GM18526 (cell line): ENCODE results near the gene WFDC9.

Experiments used
- POLR2A ChIP-seq: IDR thresholded peaks from 3 replicates; pipeline ENCODE4 v1.6.1; 2011; ENCODE audit not compliant: insufficient read length; ENCODE audit errors: extremely low read depth

The WFDC9 gene

DNA sequence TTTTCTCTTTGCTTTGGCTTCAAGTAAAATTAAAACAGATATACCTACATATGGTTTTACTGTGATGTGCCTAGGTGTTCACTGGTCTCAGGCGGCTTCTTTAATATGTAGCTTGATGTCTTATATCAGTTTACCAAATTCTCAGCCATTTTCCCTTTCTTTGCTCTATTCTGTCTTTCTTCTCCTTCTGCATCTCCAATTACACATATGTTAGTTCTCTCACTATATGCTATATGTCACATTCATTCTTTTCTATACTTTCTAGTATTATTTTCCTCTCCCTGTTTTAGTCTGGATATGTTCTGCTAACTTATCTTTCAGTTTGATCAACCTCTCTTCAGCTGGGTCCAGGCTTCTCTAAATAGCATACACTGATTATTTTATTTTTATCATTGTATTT lies 37.6 kb downstream of the WFDC9 start:
- TF ChIP-seq POLR2A: no peak

DNA sequence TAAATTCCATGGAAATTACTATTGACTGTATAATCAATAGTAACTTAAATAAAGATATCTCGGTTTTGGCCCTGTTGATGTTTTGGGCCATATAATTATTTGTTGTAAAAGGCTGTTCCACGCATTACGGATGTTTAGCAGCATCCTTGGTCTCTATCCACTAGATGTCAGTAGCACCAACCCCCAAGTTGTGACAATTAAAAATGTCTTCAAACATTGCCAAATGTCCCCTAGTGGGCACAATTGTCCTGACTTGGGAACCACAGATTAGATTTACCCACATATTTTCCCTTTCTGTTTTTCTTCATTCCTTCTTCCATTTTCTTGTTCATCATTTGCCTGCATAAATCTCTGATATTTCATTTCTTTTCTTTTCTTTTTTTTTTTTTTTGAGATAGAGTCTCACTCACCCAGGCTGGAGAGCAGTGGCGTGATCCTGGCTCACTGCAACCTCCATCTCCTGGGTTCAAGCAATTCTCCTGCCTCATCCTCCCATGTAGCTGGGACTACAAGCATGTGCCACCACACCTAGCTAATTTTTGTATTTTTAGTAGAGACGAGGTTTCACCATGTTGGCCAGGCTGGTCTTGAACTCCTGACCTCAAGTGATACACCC lies 38.4 kb downstream of the WFDC9 start:
- TF ChIP-seq POLR2A: no peak

DNA sequence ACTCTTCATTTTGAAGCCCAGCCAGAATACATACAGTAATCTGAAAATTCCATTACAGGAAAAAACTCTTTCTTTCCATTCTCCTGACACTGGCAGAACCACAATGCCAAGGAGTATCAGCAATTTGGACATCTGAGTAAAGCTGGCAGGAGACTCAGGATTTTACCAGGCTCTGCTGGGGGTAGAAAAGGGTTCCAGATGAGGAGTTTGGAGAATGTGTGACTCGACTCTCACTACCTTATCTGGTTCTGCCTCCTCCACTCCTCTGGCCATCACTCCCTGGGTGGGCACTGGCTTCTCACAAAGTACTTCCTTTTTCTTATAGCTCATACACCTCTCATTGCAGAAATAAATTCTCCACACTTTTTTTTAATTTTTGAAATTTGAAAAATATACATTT lies 41.4 kb downstream of the WFDC9 start:
- TF ChIP-seq POLR2A: no peak

DNA sequence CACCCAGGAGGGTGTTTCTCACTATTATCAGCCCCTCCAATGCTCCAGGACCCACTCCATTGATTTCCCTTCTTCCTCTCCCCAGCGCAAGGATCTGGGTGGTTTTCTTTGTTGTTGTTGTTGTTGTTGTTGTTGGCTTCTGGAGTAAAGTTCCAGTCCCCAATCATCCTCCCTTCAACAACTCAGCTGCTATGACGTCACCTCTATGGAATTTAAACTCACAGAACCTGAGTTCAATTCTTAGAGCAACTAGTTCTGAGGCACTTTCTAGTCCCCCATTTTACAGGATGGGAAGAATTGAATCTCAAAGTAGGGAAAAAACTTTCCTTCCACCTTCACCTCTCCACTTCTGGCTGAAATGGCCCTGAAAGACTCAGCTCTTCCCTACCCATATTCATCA lies 42.3 kb downstream of the WFDC9 start:
- no peak for TF ChIP-seq POLR2A

DNA sequence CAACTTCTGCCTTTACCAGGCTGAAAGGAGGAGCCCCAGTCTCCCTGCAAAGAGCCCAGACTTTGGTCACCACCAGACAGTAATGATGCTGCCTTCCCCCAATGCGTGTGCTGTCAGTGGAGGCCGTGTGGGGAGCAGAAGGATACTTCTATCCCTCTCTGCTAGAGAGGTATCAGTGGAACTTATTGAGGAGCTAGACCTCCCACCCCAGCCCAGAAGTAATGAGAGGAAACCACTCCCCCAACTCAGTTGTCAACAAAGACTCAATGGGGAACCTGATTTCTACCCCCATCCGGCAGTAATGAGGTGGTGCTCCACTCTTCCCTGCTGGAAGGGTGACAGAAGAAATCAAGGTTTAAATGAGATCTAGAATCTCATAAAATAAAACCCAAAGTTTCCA lies 47.6 kb downstream of the WFDC9 start:
- TF ChIP-seq POLR2A: no peak

DNA sequence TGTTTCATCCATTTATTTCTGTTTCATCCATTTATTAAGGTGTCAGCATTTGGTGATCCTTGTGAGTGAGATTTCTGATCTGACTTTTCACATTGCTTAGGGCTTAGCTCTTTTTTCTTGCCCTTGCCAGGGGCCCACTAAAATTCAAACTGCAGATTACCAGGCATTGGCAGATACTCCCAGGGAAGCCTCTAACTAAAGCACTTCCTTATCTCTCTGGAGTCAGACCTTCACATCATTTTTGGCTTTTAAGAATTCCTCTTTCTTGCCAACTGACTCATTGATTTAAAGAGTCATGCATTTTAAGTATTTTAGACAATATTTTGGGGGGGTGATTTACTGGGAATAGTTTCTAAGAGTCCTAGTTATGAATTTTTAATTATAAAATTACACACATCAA lies 49.4 kb downstream of the WFDC9 start:
- no peak for TF ChIP-seq POLR2A

DNA sequence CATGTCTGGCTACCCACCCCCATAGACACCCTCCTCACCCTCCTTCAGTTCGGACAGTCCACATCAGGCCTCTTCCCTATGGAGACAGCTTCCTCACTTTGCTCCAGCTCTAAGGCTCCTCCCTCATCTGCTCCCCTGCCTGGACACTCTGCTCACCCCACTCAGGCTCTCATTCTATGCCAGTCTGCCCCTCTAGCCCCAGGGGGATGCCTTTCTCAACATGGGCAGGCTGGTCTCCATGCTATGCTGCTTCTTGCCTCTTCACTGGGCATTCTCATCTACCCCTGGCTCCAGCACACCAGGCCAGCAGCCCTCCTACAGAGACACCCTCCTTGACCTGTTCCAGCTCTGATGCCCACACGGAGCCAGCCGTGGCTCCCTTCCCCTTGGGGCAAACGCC lies 51.9 kb downstream of the WFDC9 start, which contains the start of gene WFDC8:
TSS of gene WFDC8 (minus strand) at position 101 of the 400 bp plus-strand sequence. CDS start at position 64, 37 bp downstream.
- no peak for TF ChIP-seq POLR2A

DNA sequence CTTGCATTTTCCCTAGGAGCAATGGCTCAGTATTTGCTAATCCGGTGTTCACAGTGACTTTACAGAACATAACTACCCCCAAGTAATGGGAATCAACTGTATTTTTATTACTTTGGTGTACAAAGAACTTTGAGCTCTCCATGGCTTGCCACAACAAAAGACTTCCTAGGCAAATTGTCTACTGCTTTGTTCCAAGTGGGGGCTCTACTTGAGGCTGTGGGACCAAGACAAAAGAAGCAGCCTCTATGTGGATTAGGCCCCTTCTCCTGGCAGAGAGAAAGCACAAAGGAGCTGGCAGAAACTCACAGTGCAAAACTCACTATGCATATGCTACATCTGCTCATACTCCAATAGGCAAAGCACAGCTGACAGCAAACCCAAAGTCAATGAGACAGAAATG lies 52.9 kb downstream of the WFDC9 start:
- TF ChIP-seq POLR2A: no peak

DNA sequence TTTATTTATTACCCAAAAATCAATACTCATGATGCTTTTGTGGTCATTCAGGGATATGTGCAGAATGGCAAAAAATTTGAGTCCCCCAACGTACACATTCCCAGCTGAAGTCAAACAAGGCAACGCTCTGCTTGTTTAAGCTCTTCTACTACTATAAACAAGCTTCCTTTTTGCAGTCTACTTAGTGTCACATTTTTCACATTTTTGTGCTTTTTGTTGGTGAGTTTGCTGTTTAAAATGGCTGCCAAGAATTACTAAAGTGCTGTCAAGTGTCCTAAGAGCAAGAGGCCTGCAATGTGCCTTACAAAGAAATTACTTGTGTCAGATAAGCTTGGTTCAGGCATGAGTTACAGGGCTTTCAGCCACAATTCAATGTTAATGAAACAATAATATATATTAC lies 54.1 kb downstream of the WFDC9 start:
- no peak for TF ChIP-seq POLR2A

DNA sequence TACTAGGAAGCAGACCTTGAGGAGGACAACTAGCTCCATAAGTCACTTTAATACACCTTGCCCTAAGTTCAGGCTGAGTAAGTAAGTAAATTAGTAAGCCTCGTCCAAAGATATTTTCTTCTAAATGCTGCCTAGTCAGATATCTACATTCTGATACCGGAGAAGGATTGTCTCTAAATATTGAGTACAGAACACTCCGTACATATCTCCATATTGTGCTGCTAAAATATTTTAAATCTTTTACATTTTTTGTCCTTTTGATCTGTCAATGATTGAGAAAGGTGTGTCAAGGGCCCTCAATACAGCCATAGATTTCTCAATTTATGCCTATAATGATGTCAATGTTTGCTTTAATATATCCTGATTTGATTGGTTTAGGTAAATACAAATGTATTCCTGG lies 55.2 kb downstream of the WFDC9 start:
- TF ChIP-seq POLR2A: no peak

DNA sequence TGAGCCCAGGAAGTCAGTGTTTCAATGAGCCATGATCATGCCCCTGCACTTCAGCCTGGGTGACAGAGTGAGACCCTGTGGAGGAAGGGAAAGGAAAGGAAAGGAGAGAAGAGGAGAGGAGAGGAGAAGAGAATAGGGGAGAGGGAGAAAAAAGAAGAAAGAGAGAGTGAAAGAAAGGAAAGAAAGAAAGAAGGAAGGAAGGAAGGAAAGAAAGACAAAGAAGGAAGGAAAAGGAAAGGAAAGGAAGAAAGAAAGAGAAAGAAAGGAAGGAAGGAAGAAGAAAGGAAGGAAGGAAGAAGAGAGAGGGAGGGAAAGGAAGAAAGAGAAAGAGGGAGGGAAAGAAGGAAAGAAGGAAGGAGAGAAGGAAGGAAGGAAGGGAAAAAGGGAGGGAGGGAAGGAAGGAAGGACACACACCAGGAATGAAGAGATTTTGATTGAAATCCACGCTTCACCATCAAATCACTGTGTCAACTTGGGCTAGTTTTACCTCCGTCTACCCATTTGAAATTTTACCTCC lies 66.3 kb downstream of the WFDC9 start:
- no peak for TF ChIP-seq POLR2A
